Liver (tissue), 9 donors: ENCODE measurements around the gene SLC6A18. TPM values are rescaled to one million over a fixed set of nuclear protein-coding genes. Genes with fewer than 3 reads are reported as not detected.

Source experiments
- DNase-seq: peaks from one replicate; pipeline ENCODE4 v3.0.0-alpha.2; 2017; ENCODE audit warnings: low spot score
- H3K27ac ChIP-seq, 2 donors: one replicate each; pipeline ENCODE4 v1.7.0; 2013; ENCODE audit warnings: inconsistent platforms in 2 of 2, low read length in 2 of 2, control low read depth in 1 of 2, low read depth in 1 of 2, mild to moderate bottlenecking in 1 of 2
- H3K27me3 ChIP-seq, 4 donors: one replicate each; pipeline versions ENCODE4 v1.6.1 to v1.7.0; 2013; ENCODE audit warnings: low read length in 3 of 4, inconsistent platforms in 1 of 4, mild to moderate bottlenecking in 1 of 4, moderate library complexity in 1 of 4; ENCODE audit not compliant: control insufficient read depth in 4 of 4, insufficient read depth in 4 of 4
- H3K36me3 ChIP-seq, 4 donors: one replicate each; pipeline versions ENCODE4 v1.6.1 to v1.7.0; 2013; ENCODE audit warnings: low read length in 3 of 4, mild to moderate bottlenecking in 3 of 4, low read depth in 1 of 4, moderate library complexity in 1 of 4; ENCODE audit not compliant: control insufficient read depth in 4 of 4, insufficient read depth in 3 of 4
- H3K4me1 ChIP-seq, 4 donors: one replicate each; pipeline versions ENCODE4 v1.6.1 to v1.7.0; 2013; ENCODE audit warnings: low read length in 3 of 4, mild to moderate bottlenecking in 3 of 4, moderate library complexity in 1 of 4; ENCODE audit not compliant: control insufficient read depth in 4 of 4, insufficient read depth in 4 of 4
- H3K4me3 ChIP-seq, 3 donors: one replicate each; pipeline versions ENCODE4 v1.6.1 to v1.7.0; 2013; ENCODE audit warnings: low read length in 3 of 3, control low read depth in 1 of 3, low read depth in 1 of 3, mild to moderate bottlenecking in 1 of 3
- H3K9ac ChIP-seq, 2 donors: one replicate each; pipeline ENCODE4 v1.7.0; 2013; ENCODE audit warnings: low read length in 2 of 2, mild to moderate bottlenecking in 2 of 2, moderate library complexity in 2 of 2, control low read depth in 1 of 2, low read depth in 1 of 2
- H3K9me3 ChIP-seq, 4 donors: one replicate each; pipeline versions ENCODE4 v1.6.1 to v1.7.0; 2013; ENCODE audit warnings: low read length in 3 of 4; ENCODE audit not compliant: control insufficient read depth in 4 of 4
- EGR1 ChIP-seq, 2 donors: IDR thresholded peaks; 2 replicates each; pipeline ENCODE4 v1.6.1; 2016 to 2018; ENCODE audit warnings: antibody characterized with exemption in 2 of 2, low read depth in 2 of 2
- FOXA2 ChIP-seq: IDR thresholded peaks from 2 replicates; pipeline ENCODE4 v1.6.1; 2016; ENCODE audit warnings: antibody characterized with exemption
- GABPA ChIP-seq, 2 donors: IDR thresholded peaks in 1 of 2; conservative IDR thresholded peaks in 1 of 2; 2 replicates each; pipeline ENCODE4 v1.6.1; 2016; ENCODE audit warnings: antibody characterized with exemption in 2 of 2, mild to moderate bottlenecking in 1 of 2, moderate library complexity in 1 of 2
- HNF4A ChIP-seq, 2 donors: conservative IDR thresholded peaks; 2 replicates each; pipeline ENCODE4 v1.6.1; 2016; ENCODE audit warnings: antibody characterized with exemption in 2 of 2, mild to moderate bottlenecking in 2 of 2
- HNF4G ChIP-seq: IDR thresholded peaks from 2 replicates; pipeline ENCODE4 v1.6.1; 2016; ENCODE audit warnings: antibody characterized with exemption
- JUND ChIP-seq, 2 donors: IDR thresholded peaks; 2 replicates each; pipeline ENCODE4 v1.6.1; 2016; ENCODE audit warnings: antibody characterized with exemption in 2 of 2
- NR2F2 ChIP-seq: IDR thresholded peaks from 2 replicates; pipeline ENCODE4 v1.6.1; 2016; ENCODE audit warnings: antibody characterized with exemption
- RAD21 ChIP-seq, 2 donors: IDR thresholded peaks; 2 replicates each; pipeline ENCODE4 v1.6.1; 2016; ENCODE audit warnings: antibody characterized with exemption in 2 of 2, mild to moderate bottlenecking in 2 of 2
- RXRA ChIP-seq, 2 donors: IDR thresholded peaks; 2 replicates each; pipeline ENCODE4 v1.6.1; 2017 to 2018; ENCODE audit warnings: antibody characterized with exemption in 2 of 2, mild to moderate bottlenecking in 1 of 2
- SP1 ChIP-seq: IDR thresholded peaks from 2 replicates; pipeline ENCODE4 v1.6.1; 2018; ENCODE audit warnings: antibody characterized with exemption, mild to moderate bottlenecking
- TAF1 ChIP-seq: conservative IDR thresholded peaks from 2 replicates; pipeline ENCODE4 v1.6.1; 2016; ENCODE audit warnings: antibody characterized with exemption, mild to moderate bottlenecking
- YY1 ChIP-seq: IDR thresholded peaks from 2 replicates; pipeline ENCODE4 v1.6.1; 2016; ENCODE audit warnings: antibody characterized with exemption, mild to moderate bottlenecking
- WGBS: extraction: QIAGEN DNeasy Blood & Tissue Kit; methylation state at CpG from one replicate; pipeline ENCODE4 v1.1.7; 2013; 5-methylcytosine and 5-hydroxymethylcytosine counted together
- polyA plus RNA-seq, 2 donors: library from polyadenylated mRNA; stranded (reverse) in 1 of 2; unstranded in 1 of 2; fragments of 200-250 nt in 1 of 2; fragments of >200 nt in 1 of 2; fragmentation: Nextera tagmentation in 1 of 2; extraction: Ambion mirVana in 1 of 2; gene quantifications; one replicate each; pipeline versions ENCODE4 v1.2.1 to v1.2.3, GENCODE V29; 2013 to 2015
- total RNA-seq, 2 donors: library from RNA; depleted of rRNA; stranded (reverse); fragments of >200 nt; gene quantifications; one replicate each; pipeline ENCODE4 v1.2.3, GENCODE V29; 2014
- TF ChIP-seq, protein P1 (sequence below): IDR thresholded peaks from 2 replicates; pipeline ENCODE4 v1.6.1; 2016; ENCODE audit warnings: antibody characterized with exemption
- TF ChIP-seq, protein P2 (sequence below): IDR thresholded peaks from 2 replicates; pipeline ENCODE4 v1.6.1; 2016; ENCODE audit warnings: antibody characterized with exemption, mild to moderate bottlenecking
- TF ChIP-seq, protein P3 (sequence below): IDR thresholded peaks from 2 replicates; pipeline ENCODE4 v1.6.1; 2016; ENCODE audit warnings: antibody characterized with exemption
- TF ChIP-seq, protein P4 (sequence below): fragments of 150-350 bp; IDR thresholded peaks from 2 replicates; pipeline ENCODE4 v1.5.1; 2017; ENCODE audit warnings: improper control_type of control experiment, low read depth, low read length; ENCODE audit not compliant: missing input control
- TF ChIP-seq, protein P5 (sequence below): IDR thresholded peaks from 2 replicates; pipeline ENCODE4 v1.6.1; 2016; ENCODE audit warnings: antibody characterized with exemption
- donor health status: healthy.
- donor health status: healthy.
- donor health status: healthy.
- donor health status: healthy.
- donor health status: healthy.

SLC6A18 gene
- total and polyA plus RNA-seq, 4 donors = not detected

DNA sequence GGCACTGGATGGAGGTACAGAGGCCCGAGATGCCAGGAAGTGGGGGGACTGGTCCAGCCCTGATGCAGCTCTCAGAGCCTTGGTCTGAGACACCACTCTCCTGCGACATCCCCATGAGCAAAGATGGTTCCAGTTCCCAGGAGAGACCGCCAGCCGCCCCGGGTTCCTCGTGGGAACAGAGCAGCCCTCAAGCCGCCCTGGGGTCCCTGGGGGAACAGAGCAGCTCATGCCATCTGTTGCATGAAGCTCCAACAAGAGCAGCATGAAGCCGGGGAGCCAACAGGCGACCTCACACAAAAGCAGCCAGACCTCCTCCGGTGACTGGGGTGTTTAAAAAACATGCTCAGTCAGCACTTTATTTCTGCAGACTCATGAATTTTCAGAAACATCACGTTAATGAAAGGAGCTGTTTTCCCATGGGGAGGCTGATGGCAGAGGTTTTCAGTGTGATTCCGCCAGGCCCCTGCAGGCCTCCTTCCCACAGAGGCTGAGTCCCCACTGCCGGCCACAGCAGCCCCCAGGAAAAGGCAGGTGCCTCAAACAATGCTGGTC lies 6.2 kb downstream of the SLC6A18 start:
- no peak overlapping the region for H3K27ac ChIP-seq
- 82% methylated on average over 13 of the region's 13 CpGs for WGBS
- H3K27me3 ChIP-seq = no peaks in the 10 kb centered on the region
- H3K4me1 ChIP-seq = no peaks in the 10 kb centered on the region
- H3K9ac ChIP-seq = no peak overlapping the region
- DNase-seq = no peak
- H3K4me3 ChIP-seq = no peak overlapping the region
- TF ChIP-seq TAF1 = no peak
- TF ChIP-seq EGR1 (IDR thresholded peaks at IDR 0.05; ENCODE audit: low read depth in 2 of 2) = no peak
- TF ChIP-seq GABPA (IDR thresholded peaks at IDR 0.05 in 1 of 2, conservative IDR thresholded peaks at IDR 0.05 in 1 of 2) = no peak
- TF ChIP-seq, protein P1, sequence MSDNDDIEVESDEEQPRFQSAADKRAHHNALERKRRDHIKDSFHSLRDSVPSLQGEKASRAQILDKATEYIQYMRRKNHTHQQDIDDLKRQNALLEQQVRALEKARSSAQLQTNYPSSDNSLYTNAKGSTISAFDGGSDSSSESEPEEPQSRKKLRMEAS = no peak
- no peak for TF ChIP-seq FOXA2
- TF ChIP-seq, protein P2, sequence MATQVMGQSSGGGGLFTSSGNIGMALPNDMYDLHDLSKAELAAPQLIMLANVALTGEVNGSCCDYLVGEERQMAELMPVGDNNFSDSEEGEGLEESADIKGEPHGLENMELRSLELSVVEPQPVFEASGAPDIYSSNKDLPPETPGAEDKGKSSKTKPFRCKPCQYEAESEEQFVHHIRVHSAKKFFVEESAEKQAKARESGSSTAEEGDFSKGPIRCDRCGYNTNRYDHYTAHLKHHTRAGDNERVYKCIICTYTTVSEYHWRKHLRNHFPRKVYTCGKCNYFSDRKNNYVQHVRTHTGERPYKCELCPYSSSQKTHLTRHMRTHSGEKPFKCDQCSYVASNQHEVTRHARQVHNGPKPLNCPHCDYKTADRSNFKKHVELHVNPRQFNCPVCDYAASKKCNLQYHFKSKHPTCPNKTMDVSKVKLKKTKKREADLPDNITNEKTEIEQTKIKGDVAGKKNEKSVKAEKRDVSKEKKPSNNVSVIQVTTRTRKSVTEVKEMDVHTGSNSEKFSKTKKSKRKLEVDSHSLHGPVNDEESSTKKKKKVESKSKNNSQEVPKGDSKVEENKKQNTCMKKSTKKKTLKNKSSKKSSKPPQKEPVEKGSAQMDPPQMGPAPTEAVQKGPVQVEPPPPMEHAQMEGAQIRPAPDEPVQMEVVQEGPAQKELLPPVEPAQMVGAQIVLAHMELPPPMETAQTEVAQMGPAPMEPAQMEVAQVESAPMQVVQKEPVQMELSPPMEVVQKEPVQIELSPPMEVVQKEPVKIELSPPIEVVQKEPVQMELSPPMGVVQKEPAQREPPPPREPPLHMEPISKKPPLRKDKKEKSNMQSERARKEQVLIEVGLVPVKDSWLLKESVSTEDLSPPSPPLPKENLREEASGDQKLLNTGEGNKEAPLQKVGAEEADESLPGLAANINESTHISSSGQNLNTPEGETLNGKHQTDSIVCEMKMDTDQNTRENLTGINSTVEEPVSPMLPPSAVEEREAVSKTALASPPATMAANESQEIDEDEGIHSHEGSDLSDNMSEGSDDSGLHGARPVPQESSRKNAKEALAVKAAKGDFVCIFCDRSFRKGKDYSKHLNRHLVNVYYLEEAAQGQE = no peak
- no peak for TF ChIP-seq HNF4A (conservative IDR thresholded peaks at IDR 0.05)
- no peak for TF ChIP-seq YY1
- no peak for TF ChIP-seq RXRA (IDR thresholded peaks at IDR 0.05)
- TF ChIP-seq, protein P3, sequence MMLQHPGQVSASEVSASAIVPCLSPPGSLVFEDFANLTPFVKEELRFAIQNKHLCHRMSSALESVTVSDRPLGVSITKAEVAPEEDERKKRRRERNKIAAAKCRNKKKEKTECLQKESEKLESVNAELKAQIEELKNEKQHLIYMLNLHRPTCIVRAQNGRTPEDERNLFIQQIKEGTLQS = no peak
- no peak for TF ChIP-seq NR2F2
- TF ChIP-seq JUND (IDR thresholded peaks at IDR 0.05) = no peak
- no peak for TF ChIP-seq RAD21 (IDR thresholded peaks at IDR 0.05)
- TF ChIP-seq SP1 = no peak
- H3K9me3 ChIP-seq = peaks cover 0 to 6% (median 3%) of the 10 kb centered on the region in 4 donors
- no peaks in the 10 kb centered on the region for H3K36me3 ChIP-seq

DNA sequence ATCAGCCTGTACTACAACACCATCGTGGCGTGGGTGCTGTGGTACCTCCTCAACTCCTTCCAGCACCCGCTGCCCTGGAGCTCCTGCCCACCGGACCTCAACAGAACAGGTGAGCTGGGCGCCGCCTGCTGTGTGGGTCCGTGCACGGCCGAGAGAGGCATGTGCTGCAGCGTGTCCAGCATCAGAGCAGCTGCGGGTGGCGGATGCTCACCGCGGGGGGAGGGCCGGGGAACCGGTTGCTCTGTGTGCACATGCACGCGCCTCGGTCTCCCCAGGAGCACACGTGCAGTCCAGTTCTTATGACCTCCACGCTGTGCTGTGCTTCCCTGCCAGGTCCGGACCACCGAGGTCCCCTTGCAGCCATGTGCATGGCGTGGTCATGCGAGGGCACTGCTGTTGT lies 7.6 kb downstream of the SLC6A18 start:
- Histone ChIP-seq H3K4me3 (no peak overlapping the region), H3K36me3 (no peaks in the 10 kb centered on the region), H3K9me3 (peaks cover 0 to 6% (median 3%) of the 10 kb centered on the region in 4 donors), H3K27ac (no peak overlapping the region), H3K4me1 (no peaks in the 10 kb centered on the region), H3K9ac (no peak overlapping the region), H3K27me3 (no peaks in the 10 kb centered on the region)
- DNase-seq = no peak
- WGBS = 94% methylated on average over 25 of the region's 25 CpGs
- TF ChIP-seq GABPA (IDR thresholded peaks at IDR 0.05 in 1 of 2, conservative IDR thresholded peaks at IDR 0.05 in 1 of 2) (no peak), HNF4G (no peak), EGR1 (IDR thresholded peaks at IDR 0.05; ENCODE audit: low read depth in 2 of 2) (no peak), JUND (IDR thresholded peaks at IDR 0.05) (no peak), YY1 (no peak), RAD21 (IDR thresholded peaks at IDR 0.05) (no peak), TAF1 (no peak), NR2F2 (no peak), HNF4A (conservative IDR thresholded peaks at IDR 0.05) (no peak), RXRA (IDR thresholded peaks at IDR 0.05) (no peak), SP1 (no peak)
- TF ChIP-seq, protein P3 = no peak
- TF ChIP-seq, protein P4, sequence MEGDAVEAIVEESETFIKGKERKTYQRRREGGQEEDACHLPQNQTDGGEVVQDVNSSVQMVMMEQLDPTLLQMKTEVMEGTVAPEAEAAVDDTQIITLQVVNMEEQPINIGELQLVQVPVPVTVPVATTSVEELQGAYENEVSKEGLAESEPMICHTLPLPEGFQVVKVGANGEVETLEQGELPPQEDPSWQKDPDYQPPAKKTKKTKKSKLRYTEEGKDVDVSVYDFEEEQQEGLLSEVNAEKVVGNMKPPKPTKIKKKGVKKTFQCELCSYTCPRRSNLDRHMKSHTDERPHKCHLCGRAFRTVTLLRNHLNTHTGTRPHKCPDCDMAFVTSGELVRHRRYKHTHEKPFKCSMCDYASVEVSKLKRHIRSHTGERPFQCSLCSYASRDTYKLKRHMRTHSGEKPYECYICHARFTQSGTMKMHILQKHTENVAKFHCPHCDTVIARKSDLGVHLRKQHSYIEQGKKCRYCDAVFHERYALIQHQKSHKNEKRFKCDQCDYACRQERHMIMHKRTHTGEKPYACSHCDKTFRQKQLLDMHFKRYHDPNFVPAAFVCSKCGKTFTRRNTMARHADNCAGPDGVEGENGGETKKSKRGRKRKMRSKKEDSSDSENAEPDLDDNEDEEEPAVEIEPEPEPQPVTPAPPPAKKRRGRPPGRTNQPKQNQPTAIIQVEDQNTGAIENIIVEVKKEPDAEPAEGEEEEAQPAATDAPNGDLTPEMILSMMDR = no peak
- TF ChIP-seq, protein P5, sequence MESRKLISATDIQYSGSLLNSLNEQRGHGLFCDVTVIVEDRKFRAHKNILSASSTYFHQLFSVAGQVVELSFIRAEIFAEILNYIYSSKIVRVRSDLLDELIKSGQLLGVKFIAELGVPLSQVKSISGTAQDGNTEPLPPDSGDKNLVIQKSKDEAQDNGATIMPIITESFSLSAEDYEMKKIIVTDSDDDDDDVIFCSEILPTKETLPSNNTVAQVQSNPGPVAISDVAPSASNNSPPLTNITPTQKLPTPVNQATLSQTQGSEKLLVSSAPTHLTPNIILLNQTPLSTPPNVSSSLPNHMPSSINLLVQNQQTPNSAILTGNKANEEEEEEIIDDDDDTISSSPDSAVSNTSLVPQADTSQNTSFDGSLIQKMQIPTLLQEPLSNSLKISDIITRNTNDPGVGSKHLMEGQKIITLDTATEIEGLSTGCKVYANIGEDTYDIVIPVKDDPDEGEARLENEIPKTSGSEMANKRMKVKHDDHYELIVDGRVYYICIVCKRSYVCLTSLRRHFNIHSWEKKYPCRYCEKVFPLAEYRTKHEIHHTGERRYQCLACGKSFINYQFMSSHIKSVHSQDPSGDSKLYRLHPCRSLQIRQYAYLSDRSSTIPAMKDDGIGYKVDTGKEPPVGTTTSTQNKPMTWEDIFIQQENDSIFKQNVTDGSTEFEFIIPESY = no peak
- TF ChIP-seq, protein P2 = no peak
- TF ChIP-seq, protein P1 = no peak
